HepG2 (cell line): ENCODE data around the gene MYL4. TPM values are rescaled to one million over a fixed set of nuclear protein-coding genes. Genes with fewer than 3 reads are reported as not detected.

Source experiments
- BRD4 ChIP-seq: sonication (generic); formaldehyde crosslinking; IDR thresholded peaks from 2 replicates; pipeline ENCODE4 v1.4.0; 2020; ENCODE audit warnings: missing genetic modification reagents
- GATA4 ChIP-seq: sonication (generic); IDR thresholded peaks from 2 replicates; pipeline ENCODE4 v1.6.1; 2016; ENCODE audit warnings: antibody characterized with exemption, low read depth, borderline replicate concordance
- GATAD1 ChIP-seq: IDR thresholded peaks from 2 replicates; pipeline ENCODE4 v1.6.1; 2016; ENCODE audit warnings: missing genetic modification reagents, missing compliant biosample characterization
- HMG20B ChIP-seq: conservative IDR thresholded peaks from 2 replicates; pipeline ENCODE4 v1.6.1; 2016; ENCODE audit warnings: missing genetic modification reagents, missing compliant biosample characterization
- IKZF5 ChIP-seq: IDR thresholded peaks from 2 replicates; pipeline ENCODE4 v1.6.1; 2018; ENCODE audit warnings: missing genetic modification reagents, mild to moderate bottlenecking, missing compliant biosample characterization
- MEIS1 ChIP-seq: sonication (generic); formaldehyde crosslinking; IDR thresholded peaks from 2 replicates; pipeline ENCODE4 v1.9.0; 2021; ENCODE audit warnings: mild to moderate bottlenecking, missing genetic modification reagents, moderate library complexity, borderline replicate concordance
- MTERF4 ChIP-seq: sonication (generic); formaldehyde crosslinking; IDR thresholded peaks from 2 replicates; pipeline ENCODE4 v1.8.0; 2023; ENCODE audit warnings: mild to moderate bottlenecking, missing genetic modification reagents
- PHF21A ChIP-seq: sonication (generic); formaldehyde crosslinking; IDR thresholded peaks from 2 replicates; pipeline ENCODE4 v1.5.0; 2020; ENCODE audit warnings: mild to moderate bottlenecking, missing genetic modification reagents
- RBM39 ChIP-seq: fragments of 200-400 bp; formaldehyde crosslinking; IDR thresholded peaks from one replicate; pipeline ENCODE4 v1.6.1; 2018; ENCODE audit warnings: antibody characterized with exemption, mild to moderate bottlenecking, low read depth, low read length; ENCODE audit not compliant: poor library complexity, severe bottlenecking
- SATB2 ChIP-seq: sonication (generic); formaldehyde crosslinking; IDR thresholded peaks from 2 replicates; pipeline ENCODE4 v1.5.0; 2020; ENCODE audit warnings: missing genetic modification reagents
- SKIL ChIP-seq: sonication (generic); formaldehyde crosslinking; IDR thresholded peaks from 2 replicates; pipeline ENCODE4 v1.8.0; 2022; ENCODE audit warnings: missing genetic modification reagents, mild to moderate bottlenecking, moderate library complexity, borderline replicate concordance
- SP140L ChIP-seq: sonication (generic); formaldehyde crosslinking; IDR thresholded peaks from 2 replicates; pipeline ENCODE4 v1.4.0; 2020; ENCODE audit warnings: missing genetic modification reagents, borderline replicate concordance
- TCF7 ChIP-seq: sonication (generic); IDR thresholded peaks from 2 replicates; pipeline ENCODE4 v1.6.1; 2016; ENCODE audit warnings: antibody characterized with exemption, low read depth
- THAP11 ChIP-seq: IDR thresholded peaks from 2 replicates; pipeline ENCODE4 v1.6.1; 2016; ENCODE audit warnings: missing biosample characterization, missing genetic modification reagents
- TMF1 ChIP-seq: sonication (generic); formaldehyde crosslinking; IDR thresholded peaks from 2 replicates; pipeline ENCODE4 v1.8.1; 2022; ENCODE audit warnings: low read depth, missing genetic modification reagents
- ZNF430 ChIP-seq: sonication (generic); formaldehyde crosslinking; IDR thresholded peaks from 2 replicates; pipeline ENCODE4 v1.9.0; 2021; ENCODE audit warnings: mild to moderate bottlenecking, missing genetic modification reagents
- ZNF646 ChIP-seq: sonication (generic); formaldehyde crosslinking; IDR thresholded peaks from 2 replicates; pipeline ENCODE4 v1.9.0; 2021; ENCODE audit warnings: mild to moderate bottlenecking, missing genetic modification reagents
- ZNF678 ChIP-seq: sonication (generic); formaldehyde crosslinking; IDR thresholded peaks from 2 replicates; pipeline ENCODE4 v1.4.0; 2020; ENCODE audit warnings: mild to moderate bottlenecking, missing genetic modification reagents
- polyA plus RNA-seq, 8 experiments: library from polyadenylated mRNA; depleted of rRNA in 3 of 8; stranded (reverse) in 7 of 8; unstranded in 1 of 8; fragments of >200 nt; fragmentation: Illumina TruSeq in 4 of 8; extraction: Trizol in 4 of 8; gene quantifications; 2 replicates each; pipeline versions ENCODE4 v1.2.1 to v1.2.3, GENCODE V29; 2011 to 2016; ENCODE audit warnings: low read depth in 4 of 8, missing spikeins in 1 of 8, mixed read lengths in 1 of 8; ENCODE audit not compliant: insufficient read depth in 1 of 8
- total RNA-seq, 5 experiments: library from RNA; depleted of rRNA; stranded (reverse); fragments of >200 nt; fragmentation: Illumina TruSeq; extraction: Trizol; gene quantifications; 2 replicates each; pipeline ENCODE4 v1.2.3, GENCODE V29; 2016; ENCODE audit warnings: low read depth in 1 of 5

Gene MYL4
- total and polyA plus RNA-seq, 2 of the 13 experiments (the other 11 are each of a cell fraction or from before 2014, with no cell fraction given), result not detected

GRCh38 chr17:47188876-47189731 lies 20.0 kb upstream of the MYL4 start, which contains the start of gene CDC27 (continued):
- TF ChIP-seq ZNF646 (CRISPR knock-in tag), result no peak
- TF ChIP-seq MEIS1, result peak; percentile 48; the same call in 1 of the 2 replicates
- peak; percentile 41; the same call in 1 of the 2 replicates for TF ChIP-seq ZNF678 (CRISPR knock-in tag)
- peak; percentile 69 for TF ChIP-seq GATAD1 (CRISPR knock-in tag)
- TF ChIP-seq HMG20B (CRISPR knock-in tag), result no peak
- peak; percentile 98 for TF ChIP-seq BRD4 (CRISPR knock-in tag)
- TF ChIP-seq PHF21A (CRISPR knock-in tag), result peak; percentile 95
- peak; percentile 59; the same call in 1 of the 2 replicates for TF ChIP-seq TMF1 (CRISPR knock-in tag)
- TF ChIP-seq SP140L (CRISPR knock-in tag), result 0 out of 2 replicates have a peak, but pooled peaks have one; percentile 26
- TF ChIP-seq THAP11 (CRISPR knock-in tag), result peak; percentile 80
- peak; percentile 97; the same call in 1 of the 2 replicates for TF ChIP-seq MTERF4 (CRISPR knock-in tag)
- peak; percentile 96 for TF ChIP-seq SATB2 (CRISPR knock-in tag)
- TF ChIP-seq ZNF430 (CRISPR knock-in tag), result peak; percentile 94
- peak; percentile 96 for TF ChIP-seq RBM39
- 0 out of 2 replicates have a peak, but pooled peaks have one; percentile 19 for TF ChIP-seq GATA4
- no peak for TF ChIP-seq SKIL
- peak; percentile 91; the same call in 1 of the 2 replicates for TF ChIP-seq IKZF5 (CRISPR knock-in tag)
- no peak for TF ChIP-seq TCF7
